ENCODE measurements around the gene ATOH8.

DNA sequence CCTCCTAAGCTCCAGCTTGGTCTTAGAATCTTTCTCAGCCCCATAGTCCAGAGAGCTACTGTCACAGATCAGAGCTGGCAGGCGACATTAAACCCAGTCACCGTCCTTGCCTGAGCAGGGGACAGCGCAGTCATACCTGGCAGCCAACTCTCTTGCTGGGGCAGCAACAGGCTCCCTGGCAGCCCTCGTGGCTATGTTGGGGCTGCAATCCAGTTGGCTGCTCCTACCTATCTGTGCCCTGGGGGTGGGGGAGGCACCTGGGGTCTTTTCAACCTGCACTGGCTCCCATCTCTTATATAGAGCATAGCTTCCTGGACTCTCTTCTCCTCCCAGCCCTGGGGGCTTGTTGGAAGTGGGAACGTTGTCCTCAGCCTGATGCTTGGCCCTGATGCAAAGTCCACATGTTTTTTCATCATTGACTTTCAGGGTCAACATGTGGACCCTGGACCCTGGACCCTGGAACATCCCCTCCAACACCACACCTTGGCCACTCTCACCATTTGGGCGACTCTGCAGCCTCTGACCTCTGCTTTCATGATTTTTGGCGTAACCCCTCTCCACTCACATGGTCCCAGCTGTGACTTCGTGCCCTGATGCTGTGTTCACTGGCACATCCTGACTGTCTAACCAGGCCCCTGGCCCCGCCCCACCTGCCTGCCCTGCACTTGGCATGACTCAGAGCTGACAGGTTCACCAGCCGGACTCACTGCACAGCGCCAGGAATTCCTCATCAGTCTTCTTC, 45.6 kb downstream of the ATOH8 start:
- TF ChIP-seq, protein P1, sequence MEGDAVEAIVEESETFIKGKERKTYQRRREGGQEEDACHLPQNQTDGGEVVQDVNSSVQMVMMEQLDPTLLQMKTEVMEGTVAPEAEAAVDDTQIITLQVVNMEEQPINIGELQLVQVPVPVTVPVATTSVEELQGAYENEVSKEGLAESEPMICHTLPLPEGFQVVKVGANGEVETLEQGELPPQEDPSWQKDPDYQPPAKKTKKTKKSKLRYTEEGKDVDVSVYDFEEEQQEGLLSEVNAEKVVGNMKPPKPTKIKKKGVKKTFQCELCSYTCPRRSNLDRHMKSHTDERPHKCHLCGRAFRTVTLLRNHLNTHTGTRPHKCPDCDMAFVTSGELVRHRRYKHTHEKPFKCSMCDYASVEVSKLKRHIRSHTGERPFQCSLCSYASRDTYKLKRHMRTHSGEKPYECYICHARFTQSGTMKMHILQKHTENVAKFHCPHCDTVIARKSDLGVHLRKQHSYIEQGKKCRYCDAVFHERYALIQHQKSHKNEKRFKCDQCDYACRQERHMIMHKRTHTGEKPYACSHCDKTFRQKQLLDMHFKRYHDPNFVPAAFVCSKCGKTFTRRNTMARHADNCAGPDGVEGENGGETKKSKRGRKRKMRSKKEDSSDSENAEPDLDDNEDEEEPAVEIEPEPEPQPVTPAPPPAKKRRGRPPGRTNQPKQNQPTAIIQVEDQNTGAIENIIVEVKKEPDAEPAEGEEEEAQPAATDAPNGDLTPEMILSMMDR (IDR thresholded peaks at IDR 0.05; ENCODE audit: insufficient read depth, low read length) = no peak
- TF ChIP-seq POLR2AphosphoS5 (IDR thresholded peaks at IDR 0.05; ENCODE audit: low read depth) = no peak
- TF ChIP-seq, protein P2, sequence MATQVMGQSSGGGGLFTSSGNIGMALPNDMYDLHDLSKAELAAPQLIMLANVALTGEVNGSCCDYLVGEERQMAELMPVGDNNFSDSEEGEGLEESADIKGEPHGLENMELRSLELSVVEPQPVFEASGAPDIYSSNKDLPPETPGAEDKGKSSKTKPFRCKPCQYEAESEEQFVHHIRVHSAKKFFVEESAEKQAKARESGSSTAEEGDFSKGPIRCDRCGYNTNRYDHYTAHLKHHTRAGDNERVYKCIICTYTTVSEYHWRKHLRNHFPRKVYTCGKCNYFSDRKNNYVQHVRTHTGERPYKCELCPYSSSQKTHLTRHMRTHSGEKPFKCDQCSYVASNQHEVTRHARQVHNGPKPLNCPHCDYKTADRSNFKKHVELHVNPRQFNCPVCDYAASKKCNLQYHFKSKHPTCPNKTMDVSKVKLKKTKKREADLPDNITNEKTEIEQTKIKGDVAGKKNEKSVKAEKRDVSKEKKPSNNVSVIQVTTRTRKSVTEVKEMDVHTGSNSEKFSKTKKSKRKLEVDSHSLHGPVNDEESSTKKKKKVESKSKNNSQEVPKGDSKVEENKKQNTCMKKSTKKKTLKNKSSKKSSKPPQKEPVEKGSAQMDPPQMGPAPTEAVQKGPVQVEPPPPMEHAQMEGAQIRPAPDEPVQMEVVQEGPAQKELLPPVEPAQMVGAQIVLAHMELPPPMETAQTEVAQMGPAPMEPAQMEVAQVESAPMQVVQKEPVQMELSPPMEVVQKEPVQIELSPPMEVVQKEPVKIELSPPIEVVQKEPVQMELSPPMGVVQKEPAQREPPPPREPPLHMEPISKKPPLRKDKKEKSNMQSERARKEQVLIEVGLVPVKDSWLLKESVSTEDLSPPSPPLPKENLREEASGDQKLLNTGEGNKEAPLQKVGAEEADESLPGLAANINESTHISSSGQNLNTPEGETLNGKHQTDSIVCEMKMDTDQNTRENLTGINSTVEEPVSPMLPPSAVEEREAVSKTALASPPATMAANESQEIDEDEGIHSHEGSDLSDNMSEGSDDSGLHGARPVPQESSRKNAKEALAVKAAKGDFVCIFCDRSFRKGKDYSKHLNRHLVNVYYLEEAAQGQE (IDR thresholded peaks at IDR 0.05; ENCODE audit: insufficient replicate concordance, low read depth) = no peak
